Measurements from ENCODE around the gene HAUS8.
"Not testable (repeated sequence)": the region's sequence is repeated elsewhere in the genome, so short reads cannot be mapped to it uniquely, and the experiment has no call there.

The HAUS8 gene

DNA sequence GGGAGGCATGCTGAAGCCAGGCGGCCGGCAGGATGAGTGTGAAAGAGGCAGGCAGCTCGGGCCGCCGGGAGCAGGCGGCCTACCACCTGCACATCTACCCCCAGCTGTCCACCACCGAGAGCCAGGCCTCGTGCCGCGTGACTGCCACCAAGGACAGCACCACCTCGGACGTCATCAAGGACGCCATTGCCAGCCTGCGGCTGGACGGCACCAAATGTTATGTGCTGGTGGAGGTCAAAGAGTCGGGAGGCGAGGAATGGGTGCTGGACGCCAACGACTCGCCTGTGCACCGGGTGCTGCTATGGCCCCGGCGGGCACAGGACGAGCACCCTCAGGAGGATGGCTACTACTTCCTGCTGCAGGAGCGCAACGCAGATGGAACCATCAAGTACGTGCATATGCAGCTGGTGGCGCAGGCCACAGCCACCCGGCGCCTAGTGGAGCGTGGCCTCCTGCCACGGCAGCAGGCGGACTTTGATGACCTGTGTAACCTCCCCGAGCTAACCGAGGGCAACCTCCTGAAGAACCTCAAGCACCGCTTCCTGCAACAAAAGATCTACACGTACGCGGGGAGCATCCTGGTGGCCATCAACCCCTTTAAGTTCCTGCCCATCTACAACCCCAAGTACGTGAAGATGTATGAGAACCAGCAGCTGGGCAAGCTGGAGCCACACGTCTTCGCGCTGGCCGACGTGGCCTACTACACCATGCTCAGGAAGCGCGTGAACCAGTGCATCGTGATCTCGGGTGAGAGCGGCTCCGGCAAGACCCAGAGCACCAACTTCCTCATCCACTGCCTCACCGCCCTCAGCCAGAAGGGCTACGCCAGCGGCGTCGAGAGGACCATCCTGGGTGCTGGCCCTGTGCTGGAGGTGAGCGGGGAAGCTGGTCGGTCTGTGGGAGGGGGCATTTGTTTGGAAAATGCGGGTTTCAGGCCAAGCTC, 26.7 kb upstream of the HAUS8 start:
- no peak overlapping the region for H3K4me3 ChIP-seq (ENCODE audit: low read depth, low read length)
- TF ChIP-seq, protein P1, sequence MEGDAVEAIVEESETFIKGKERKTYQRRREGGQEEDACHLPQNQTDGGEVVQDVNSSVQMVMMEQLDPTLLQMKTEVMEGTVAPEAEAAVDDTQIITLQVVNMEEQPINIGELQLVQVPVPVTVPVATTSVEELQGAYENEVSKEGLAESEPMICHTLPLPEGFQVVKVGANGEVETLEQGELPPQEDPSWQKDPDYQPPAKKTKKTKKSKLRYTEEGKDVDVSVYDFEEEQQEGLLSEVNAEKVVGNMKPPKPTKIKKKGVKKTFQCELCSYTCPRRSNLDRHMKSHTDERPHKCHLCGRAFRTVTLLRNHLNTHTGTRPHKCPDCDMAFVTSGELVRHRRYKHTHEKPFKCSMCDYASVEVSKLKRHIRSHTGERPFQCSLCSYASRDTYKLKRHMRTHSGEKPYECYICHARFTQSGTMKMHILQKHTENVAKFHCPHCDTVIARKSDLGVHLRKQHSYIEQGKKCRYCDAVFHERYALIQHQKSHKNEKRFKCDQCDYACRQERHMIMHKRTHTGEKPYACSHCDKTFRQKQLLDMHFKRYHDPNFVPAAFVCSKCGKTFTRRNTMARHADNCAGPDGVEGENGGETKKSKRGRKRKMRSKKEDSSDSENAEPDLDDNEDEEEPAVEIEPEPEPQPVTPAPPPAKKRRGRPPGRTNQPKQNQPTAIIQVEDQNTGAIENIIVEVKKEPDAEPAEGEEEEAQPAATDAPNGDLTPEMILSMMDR (IDR thresholded peaks at IDR 0.05; ENCODE audit: borderline replicate concordance, insufficient read depth, low read depth, low read length): no peak

DNA sequence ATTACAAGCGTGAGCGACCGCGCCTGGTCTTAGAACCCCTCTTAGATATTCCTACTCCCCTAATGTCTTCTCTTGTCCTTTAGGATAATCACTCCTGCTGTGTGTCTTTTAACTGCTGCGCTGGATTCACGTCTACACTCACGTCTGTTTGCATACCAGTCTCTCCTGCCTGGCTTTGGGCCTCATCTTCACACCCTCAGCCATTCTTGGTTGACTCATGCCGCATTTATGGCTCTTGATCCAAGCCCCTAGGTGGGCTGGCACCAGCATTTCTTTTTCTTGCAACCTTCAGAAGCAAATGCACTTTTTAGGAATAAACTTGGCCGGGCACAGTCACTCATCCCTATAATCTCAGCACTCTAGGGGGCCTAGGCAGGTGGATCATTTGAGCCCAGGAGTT, 23.1 kb upstream of the HAUS8 start:
- no peak overlapping the region for H3K4me3 ChIP-seq (ENCODE audit: low read depth, low read length)
- TF ChIP-seq, protein P1 (IDR thresholded peaks at IDR 0.05; ENCODE audit: borderline replicate concordance, insufficient read depth, low read depth, low read length): no peak

DNA sequence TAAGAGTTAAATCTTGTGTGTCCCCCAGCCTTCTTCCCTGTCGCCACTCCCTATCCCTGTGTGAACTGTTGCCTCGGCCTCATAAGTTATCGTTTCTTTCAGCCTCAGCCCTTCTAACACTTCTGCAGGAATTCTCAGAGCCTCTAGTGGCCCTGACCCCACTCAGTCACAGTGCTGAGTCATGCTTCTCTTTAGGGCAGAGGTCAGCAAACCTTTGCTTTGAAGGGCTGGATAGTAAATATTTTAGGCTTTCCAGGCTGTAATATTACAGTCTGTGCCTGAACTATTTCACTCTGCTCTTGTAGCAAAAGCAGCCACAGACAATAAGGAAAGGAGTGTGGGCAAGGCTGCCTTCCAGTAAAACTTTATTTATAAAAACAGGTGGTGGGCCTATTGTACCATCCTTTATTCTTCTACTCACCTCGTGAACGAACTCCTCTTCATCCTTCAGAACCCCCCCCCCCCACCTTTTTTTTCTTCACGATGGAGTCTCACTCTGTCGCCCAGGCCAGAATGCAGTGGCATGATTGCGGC, 22.4 kb upstream of the HAUS8 start:
- no peak overlapping the region for H3K4me3 ChIP-seq (ENCODE audit: low read depth, low read length)
- TF ChIP-seq, protein P1 (IDR thresholded peaks at IDR 0.05; ENCODE audit: borderline replicate concordance, insufficient read depth, low read depth, low read length): no peak

DNA sequence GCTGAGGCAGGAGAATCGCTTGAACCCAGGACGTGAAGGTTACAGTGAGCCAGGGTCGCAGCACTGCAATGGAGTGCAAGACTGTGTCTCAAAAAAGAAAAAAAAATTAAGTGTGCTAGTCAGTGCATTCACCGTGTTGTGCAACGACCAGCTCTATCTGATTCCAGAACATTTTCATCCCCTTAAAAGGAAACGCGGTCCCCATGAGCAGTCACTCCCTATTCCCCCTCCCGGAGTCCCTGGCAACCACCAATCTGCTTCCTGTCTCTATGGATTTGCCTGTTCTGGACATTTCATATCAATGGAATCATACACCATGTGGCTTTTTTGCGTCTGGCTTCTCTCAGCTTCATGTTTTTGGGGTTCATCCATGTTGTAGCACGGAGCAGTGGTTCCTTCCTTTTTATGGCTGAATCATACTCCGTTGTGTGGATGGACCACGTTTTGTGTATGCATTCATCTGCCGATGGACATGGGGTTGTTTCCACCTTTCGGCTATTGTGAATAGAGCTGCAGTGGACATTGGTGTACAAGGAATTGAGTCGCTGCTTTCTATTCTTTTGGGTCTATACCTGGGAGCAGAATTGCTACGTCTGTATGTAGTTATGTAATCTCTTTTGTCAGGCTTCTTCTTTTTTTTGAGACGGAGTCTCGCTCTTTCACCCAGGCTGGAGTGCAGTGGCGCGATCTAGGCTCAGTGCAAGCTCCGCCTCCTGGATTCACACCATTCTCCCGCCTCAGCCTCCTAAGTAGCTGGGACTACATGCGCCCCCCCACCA, 20.1 kb upstream of the HAUS8 start:
- H3K4me3 ChIP-seq (ENCODE audit: low read depth, low read length): no peak overlapping the region
- TF ChIP-seq, protein P1 (IDR thresholded peaks at IDR 0.05; ENCODE audit: borderline replicate concordance, insufficient read depth, low read depth, low read length): no peak

DNA sequence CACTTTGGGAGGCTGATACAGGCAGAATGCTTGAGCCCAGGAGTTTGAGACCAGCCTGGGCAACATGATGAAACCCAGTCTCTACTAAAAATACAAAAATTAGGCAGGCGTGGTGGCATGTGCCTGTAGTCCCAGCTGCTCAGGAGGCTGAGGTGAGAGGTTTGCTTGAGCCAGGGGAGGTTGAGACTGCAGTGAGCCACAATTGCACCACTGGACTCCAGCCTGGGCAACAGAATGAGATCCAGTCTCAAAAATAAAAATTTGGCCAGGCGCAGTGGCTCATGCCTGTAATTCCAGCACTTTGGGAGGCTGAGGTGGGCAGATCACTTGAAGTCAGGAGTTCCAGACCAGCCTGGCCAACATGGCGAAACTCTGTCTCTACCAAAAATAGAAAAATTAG, 19.4 kb upstream of the HAUS8 start:
- not testable (repeated sequence) for H3K4me3 ChIP-seq (ENCODE audit: low read depth, low read length)

DNA sequence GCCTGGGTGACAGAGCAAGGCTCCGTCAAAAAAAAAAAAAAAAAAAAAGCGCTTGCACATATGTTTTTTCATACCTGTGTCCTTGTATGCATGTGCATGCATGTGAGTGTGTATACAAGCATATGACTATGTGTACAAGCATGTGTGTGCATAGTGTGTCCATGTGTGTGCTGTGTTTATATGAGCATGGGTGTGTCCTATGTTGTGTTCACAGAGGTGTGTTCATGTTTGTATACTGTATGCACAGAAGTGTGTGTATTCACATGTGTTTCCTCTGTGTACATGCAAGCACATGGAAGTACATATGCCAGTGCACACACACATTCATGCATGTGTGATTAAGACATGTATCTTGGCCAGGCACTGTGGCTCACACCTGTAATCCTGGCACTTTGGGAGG, 17.4 kb upstream of the HAUS8 start:
- TF ChIP-seq, protein P1 (IDR thresholded peaks at IDR 0.05; ENCODE audit: borderline replicate concordance, insufficient read depth, low read depth, low read length): no peak
- H3K4me3 ChIP-seq (ENCODE audit: low read depth, low read length): no peak overlapping the region

DNA sequence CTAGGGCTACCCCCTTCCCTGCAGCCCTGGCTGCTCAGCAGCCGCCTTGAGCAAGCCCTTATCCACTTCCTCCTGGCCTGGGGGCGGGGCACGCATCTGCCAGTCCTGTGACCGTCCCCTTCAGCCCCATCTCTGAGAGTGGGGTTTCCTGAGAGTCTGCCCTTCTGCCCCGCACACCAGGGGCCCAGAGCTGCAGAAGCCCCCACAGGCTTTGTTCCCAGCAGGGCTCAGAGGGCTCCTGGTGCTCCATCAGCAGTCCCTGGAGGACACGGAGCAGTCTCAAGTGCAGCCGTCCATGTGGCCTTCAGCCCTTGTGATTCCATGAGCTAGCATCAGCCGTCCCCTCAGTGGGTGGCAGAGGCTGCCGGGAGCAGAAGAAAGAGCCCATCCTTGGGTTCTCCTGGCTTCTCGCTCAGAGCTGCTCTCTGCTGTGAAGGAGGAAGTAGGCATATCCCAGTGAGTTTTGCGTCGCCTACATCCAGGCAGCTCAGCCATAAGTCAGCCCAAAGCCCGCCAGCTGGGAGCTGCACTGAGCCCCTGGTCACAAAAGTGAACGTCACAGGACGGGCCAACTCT, 16.6 kb upstream of the HAUS8 start:
- no peak overlapping the region for H3K4me3 ChIP-seq (ENCODE audit: low read depth, low read length)
- TF ChIP-seq, protein P1 (IDR thresholded peaks at IDR 0.05; ENCODE audit: borderline replicate concordance, insufficient read depth, low read depth, low read length): no peak

Measured in GM12875 (cell line).